GM12872 (cell line): ENCODE measurements around the gene NQO2.
A peak's percentile ranks its signal among the peaks of the same experiment; 100 is the strongest.

Experiments
- TF ChIP-seq, protein P1 (sequence below): IDR thresholded peaks from 3 replicates; pipeline ENCODE4 v1.5.1; 2011; ENCODE audit warnings: low read depth, mild to moderate bottlenecking, low read length, moderate library complexity; ENCODE audit not compliant: insufficient read depth

Gene NQO2

GRCh38 chr6:2988094-2988425 is 11.6 kb upstream of the NQO2 start:
- TF ChIP-seq, protein P1, sequence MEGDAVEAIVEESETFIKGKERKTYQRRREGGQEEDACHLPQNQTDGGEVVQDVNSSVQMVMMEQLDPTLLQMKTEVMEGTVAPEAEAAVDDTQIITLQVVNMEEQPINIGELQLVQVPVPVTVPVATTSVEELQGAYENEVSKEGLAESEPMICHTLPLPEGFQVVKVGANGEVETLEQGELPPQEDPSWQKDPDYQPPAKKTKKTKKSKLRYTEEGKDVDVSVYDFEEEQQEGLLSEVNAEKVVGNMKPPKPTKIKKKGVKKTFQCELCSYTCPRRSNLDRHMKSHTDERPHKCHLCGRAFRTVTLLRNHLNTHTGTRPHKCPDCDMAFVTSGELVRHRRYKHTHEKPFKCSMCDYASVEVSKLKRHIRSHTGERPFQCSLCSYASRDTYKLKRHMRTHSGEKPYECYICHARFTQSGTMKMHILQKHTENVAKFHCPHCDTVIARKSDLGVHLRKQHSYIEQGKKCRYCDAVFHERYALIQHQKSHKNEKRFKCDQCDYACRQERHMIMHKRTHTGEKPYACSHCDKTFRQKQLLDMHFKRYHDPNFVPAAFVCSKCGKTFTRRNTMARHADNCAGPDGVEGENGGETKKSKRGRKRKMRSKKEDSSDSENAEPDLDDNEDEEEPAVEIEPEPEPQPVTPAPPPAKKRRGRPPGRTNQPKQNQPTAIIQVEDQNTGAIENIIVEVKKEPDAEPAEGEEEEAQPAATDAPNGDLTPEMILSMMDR, result no peak

- TF ChIP-seq, protein P1, result peak; percentile 78
These were observed 11.0 kb upstream of the NQO2 start for GRCh38 chr6:2988426-2989331.

- TF ChIP-seq, protein P1, result no peak
These were observed 10.1 kb upstream of the NQO2 start for GRCh38 chr6:2989332-2990247.

GRCh38 chr6:2990248-2990931 is 9.3 kb upstream of the NQO2 start:
- TF ChIP-seq, protein P1, result no peak

DNA sequence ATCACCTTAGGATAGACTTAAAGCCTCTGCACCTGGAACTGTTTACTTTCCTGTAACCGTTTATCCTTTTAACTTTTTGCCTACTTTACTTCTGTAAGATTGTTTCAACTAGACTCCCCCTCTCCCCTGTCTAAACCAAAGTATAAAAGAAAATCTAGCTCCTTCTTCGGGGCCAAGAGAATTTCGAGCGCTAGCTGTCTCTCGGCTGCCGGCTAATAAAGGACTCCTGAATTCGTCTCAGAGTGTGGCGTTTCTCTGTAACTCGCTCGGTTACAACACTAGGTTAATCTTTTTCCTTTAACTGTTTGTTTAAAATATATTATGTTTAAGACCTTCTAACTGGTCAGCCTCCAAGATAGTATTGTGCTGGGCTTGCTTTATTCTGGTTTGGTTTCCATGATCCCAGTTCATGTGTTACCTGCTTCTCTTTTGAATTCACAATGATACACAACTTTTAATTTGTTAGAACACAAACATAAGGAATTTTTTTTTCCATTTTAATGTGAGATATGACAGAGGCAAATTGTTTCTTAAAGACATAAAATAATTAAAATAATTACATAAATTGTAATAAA is 8.7 kb upstream of the NQO2 start:
- TF ChIP-seq, protein P1, result no peak

- TF ChIP-seq, protein P1, result no peak
These were observed 7.2 kb upstream of the NQO2 start for GRCh38 chr6:2992330-2992979.
